HG02588 (cell line): ENCODE measurements around the gene COL4A2.
A peak's percentile ranks its signal among the peaks of the same experiment; 100 is the strongest.

Experiments
- ATAC-seq: cut with Tn5 transposase; IDR thresholded peaks from one replicate; pipeline ENCODE4 v1.9.1; 2021; ENCODE audit warnings: mild to moderate bottlenecking, moderate library complexity; ENCODE audit not compliant: unreplicated experiment

COL4A2 gene

DNA sequence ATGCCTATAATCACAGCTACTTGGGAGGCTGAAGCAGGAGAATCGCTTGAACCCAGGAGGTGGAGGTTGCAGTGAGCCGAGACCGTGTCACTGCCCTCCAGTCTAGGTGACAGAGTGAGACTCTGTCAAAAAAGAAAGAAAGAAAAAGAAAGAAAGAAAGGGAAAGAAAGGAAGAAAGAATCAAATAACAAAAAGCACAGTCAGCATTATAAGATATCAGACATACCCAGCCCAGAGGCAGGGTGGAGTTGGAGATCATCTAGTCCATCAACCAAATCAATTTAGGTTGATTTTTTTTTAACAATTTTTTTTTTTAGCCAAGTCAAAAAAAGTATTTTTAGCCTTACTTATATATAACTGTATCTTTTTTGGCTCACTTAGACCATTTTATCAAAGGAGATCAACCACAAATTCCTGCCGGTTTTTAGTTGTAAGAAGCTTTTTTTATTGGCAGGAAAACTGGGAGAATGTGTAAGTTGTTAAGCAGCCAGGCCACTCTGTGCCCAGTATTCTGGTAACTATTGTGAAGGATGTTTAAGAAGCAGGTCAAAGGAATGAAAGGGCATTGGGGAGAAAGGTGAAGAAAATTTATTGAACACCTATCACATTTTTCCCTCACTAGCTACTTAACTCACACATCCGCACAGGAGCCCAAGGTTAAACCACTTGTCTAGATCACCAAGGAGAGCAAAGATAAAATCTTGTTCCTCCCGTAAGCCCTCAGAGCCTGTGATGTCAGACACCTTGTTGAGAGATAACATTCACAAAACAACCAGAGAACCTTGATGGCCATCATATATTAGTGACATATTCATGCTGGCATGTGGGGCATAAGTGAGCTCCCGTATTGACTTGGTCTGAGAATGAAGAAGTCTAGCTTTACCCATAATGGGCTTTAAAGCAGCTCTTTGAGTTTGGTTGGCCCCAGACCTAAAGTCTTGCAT, 91.8 kb downstream of the COL4A2 start:
- ATAC-seq, result no peak

DNA sequence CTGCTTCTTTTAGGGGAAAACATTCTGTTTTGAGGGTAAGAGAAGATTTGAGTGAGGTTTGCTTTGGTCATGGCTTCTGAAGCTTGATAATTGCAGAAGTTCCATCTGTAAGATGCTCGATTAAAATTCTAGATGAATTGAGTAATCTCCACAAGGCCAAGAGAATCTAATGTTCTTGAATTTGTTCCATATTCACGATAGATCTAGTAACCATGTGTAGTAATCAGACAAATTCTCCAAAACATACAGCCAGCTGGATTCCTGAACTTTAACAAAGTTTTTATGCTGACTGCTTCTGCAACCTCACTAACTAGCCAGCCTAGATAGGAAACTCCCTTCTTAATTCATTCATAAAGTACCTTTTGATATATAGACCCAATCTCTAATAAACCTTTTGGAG, 92.7 kb downstream of the COL4A2 start:
- ATAC-seq, result no peak

DNA sequence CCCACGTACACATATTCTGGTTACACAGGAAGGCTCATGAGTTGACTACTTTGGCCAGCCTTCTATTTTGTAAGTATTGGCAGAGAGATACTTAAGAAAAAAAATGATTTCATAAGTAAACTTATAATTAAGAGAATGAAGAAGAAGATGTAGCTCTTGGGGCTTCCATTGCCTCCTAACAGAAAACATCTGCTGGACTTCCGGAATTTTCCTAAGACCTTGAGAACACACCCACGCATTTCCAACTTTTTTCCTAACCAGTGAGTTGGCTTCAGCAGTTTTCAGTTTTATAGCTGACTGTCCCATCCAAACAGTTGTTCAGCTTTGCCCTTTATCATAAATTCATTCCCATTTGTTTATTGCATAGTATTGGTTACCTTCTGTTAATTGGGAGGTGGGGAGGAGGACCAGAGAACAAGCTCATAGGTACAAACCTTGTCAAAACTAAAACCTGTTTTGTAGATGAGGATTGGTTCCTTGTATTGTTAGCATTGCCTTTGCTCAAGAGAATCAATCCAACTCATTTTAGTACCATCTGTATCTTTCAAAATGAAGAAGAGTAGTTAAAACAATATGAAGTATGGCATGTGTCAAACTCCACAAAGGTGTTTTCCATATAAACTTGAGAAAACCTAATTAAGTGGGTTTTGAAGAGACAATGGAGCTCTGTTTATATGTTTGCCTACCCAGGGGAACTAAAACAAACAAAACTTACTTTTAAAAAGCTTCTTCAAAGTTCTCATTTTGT, 93.9 kb downstream of the COL4A2 start:
- no peak for ATAC-seq

DNA sequence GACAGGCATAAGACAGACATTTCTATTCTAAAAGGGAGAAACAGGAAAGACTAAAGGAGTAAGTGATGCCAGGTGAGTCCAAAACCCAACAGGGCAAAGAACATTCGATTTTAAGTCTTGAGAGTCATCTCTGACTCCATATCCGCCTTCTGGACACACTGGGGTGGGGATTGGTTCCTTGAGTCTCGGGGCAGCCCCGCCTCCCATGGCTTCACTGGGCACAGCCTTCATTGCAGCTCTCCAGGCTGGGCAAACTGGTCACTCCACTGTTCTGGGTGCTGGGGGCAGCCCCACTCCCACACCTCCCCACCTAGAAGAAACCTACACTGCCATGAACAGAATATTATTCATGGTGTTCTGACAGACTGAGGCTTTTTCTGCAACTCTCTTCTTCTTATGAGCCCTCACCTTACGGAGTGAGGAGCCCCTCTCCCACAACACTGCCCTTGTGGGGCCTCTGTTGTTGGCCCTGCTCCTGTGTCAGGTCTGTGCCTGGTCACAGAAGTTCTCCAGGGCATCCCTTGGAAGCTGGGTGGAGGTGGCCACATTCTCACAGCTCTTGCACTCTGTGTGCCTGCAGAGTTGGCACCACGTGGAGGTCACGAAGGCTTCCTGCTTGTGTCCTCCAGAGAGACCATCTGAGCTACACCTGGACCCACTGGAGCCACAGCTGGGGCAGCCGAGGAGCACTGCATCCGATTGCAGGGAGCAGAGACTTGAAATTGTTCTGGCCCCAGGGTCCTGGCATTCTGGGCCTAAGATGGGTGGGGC, 95.4 kb downstream of the COL4A2 start:
- no peak for ATAC-seq

DNA sequence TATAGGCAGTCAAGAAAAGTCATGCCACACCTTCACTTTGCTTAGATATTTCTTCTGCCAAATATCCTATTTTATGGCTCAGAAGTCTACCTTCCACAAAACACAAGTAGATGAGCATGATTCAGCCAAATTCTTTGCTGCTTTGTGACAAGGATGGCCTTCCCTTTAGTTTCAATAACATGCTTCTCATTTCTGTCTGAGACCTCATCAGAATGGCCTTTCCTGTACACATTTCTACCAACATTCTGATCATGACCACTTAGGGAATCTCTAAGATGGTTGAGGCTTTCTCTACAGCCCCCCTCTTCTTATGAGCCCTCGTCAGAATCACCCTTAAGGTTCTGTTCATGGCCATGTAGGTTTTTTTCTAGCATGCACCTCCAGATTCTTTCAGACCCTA, 96.2 kb downstream of the COL4A2 start:
- no peak for ATAC-seq

DNA sequence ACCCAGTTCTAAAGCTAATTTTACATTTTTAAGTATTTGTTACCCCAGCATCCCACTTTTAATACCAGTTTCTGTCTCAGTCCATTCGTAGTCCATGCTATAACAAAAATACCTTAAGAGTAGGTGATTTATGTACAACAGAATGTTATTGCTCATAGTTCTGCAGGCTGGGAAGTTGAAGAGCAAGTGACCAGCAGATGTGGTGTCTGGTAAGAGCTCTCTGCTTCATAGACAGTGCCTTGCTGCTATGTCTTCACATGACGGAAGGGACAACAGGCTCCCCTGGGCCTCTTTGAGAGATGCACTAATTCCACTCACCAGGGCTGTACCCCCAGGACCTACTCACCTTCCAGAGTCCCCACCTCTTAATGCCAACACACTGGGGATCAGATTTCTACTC, 96.6 kb downstream of the COL4A2 start:
- ATAC-seq, result no peak

DNA sequence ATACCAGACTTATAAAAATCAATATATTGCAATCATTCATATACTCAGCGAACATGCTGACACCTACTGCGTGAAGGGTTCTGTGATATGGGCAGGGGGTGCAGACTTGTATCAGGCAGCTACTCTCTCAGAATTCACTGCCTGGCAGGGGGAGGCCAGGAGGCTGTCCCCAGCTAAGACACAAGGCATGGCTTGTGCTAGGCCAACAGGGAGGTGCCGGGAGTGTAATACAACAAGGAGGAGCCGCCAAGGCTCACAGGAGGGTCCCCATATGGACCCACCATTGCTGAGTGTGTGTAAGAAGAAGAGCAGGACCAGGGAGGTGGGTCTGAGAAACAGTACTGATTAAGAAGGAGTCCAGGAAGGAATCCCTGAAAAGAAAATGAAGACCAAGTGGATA, 97.2 kb downstream of the COL4A2 start:
- ATAC-seq, result no peak

DNA sequence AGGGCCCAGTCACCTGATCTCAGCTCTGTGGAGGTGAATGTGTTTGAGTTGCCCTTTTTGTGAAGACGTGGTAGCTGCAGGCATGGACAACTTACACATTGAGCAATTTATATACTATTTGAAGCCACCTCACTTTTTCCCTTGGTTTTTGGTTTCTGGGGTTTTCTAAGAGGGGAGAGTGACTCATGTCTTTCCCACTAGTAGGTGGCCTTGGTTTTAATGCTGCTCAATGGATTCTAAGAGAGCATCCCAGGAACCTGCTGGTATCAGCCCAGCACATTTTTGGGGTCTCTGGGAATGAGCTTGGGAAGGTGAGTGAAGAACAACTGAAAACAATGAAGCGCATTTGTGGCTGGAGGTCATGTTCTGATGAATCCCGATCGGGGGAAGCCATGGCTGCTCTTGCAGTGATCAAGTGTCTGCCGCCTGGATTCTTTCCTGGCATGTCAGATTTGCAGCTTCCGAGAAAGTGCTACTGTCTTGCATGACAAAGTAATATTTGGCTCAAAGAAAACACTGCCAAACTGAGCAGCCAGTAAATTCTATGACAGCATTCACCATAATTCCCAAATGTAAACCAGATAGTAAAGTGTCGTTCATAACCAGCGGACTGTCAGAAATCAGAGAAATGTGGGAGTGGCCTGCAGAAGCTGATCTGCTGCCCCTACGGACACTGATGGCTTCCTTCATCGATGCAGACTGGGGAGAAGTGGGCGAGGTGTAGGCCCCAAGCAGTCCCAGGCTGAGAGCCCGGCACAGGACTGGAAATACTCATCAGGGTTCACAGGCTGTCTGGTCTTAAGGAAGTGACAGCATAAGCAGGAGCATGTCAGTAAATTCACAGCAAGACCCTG, 98.7 kb downstream of the COL4A2 start:
- no peak for ATAC-seq

DNA sequence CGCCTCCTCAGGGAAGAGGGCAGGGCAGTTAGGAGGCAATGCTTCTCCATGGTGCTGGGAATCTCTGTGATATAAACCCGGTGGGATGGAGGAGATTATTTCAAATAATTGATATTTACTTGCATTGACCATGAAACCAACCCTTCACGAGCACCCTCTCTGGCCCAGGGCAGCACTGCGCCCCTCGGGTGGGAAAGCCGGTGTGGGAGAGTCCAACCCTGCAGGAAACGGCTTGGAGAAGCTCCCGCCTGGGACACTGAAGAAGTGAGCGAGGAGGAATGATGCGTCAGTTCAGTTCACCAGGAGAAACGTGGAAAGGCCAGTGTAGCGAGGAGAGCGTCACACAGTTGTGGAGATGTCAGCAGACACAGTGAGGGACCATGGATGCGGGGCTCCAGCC, 99.9 kb downstream of the COL4A2 start:
- ATAC-seq, result no peak

DNA sequence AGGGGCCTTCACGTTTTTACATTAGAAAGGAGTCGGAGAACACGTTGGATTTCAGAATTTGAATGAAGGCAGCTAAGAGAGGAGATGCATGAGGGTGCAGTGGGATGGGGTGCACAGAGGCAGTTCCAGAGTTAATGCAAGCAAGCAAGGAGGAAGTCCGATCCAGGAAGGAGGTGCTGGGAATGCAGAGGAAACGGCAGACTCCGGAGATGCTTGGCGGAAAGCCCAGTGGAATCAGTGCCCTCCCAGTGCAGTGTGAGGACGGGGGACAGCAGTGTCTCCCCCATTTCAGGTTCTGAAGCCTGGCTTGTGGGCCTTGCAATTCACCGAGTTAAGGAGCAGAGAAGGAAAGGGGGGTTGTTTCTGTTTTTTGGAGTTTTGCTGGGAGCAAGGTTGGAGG, 100.4 kb downstream of the COL4A2 start:
- ATAC-seq, result no peak

DNA sequence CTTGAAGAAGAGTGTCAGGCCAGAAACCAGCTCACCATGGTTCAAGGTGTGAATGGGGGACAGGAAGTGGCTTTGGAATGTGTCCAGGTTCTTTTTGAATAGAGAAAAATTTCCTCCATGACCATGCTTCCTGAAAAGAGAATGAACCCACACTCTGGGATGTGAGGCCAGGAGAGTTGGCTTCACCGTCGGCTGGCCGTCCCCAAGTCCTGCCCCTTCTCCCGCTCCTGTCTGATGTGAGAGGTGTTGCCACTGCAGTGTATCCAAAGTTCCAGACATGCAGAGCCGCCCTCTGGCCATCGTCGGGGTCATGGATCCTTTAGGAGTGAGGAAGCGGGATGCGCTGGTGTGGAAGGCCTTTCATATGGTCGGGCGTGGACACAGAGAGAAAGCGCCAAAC, 101.2 kb downstream of the COL4A2 start:
- ATAC-seq, result no peak

DNA sequence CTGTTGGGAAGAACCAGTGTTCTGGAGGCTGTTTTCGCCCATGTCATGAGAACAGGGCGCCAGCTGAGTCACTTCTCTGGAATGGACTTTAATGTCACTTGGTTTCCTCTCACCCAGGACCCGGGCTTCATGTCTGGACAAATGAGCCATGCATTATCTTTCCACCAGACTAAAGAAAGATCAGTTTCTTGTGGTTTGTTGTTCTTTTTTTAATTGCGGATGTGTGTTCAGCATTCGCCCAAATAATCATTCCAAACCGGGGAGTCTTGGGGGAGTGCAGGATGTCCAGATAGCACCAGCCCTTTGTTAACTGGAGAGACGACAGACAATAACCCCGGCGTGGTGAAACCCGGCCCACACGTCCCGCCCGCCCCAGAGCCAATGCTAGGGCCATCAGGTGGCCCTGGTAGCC, 102.5 kb downstream of the COL4A2 start:
- no peak for ATAC-seq

DNA sequence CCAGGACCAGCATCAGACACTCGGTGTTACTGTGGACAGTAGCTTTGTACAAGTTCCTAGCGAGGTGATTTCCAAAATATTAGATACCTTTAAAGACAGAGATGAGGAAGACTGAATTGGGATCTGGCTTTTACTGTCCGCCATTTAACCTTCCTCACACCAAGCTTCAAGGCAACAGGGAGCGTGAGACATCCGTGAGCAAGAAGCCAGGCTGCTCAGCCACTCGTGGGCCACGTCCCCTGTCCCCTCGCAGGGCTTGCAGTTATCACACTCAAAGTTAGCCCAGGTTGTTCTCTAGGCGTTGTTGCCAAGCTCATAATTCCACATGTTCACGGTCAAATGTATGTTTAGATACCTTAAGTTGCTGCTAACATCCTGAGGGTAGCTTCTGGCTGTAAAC, 102.9 kb downstream of the COL4A2 start:
- ATAC-seq, result no peak

DNA sequence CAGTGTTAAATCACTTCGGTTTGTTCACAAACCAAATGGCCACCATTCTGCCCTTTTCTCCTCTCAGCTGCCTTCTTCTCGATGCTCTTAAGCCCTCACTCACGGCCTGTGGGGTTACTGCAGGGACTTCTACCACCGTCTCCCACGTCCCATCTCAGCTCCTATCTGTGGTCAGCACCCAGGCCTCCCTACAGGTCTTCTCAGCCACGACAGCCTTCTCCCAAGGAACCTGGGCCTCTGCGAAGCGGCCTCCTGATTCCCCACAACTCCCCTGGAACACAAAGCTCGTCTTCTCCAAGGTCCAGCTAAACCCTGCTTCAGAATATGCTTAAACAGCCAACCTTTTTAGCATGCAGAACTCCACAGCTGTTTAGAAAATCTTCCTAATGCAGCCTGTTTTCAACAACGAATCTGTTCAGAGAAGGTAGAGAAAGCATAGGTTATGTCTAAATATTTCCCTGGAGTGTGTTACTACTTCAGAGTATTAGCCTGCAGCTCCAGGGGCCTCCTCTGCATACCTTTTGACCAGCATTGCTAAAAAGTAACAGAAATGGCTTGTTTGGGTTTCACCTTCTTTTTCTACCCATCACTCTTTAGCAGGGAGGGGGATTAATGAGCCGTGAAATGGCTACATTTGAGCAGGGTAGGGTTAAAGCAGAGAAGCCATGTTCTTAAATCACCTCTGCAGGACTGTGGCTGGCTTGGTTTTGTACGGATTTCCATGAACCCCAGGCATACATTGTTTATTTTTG, 104.0 kb downstream of the COL4A2 start:
- no peak for ATAC-seq

DNA sequence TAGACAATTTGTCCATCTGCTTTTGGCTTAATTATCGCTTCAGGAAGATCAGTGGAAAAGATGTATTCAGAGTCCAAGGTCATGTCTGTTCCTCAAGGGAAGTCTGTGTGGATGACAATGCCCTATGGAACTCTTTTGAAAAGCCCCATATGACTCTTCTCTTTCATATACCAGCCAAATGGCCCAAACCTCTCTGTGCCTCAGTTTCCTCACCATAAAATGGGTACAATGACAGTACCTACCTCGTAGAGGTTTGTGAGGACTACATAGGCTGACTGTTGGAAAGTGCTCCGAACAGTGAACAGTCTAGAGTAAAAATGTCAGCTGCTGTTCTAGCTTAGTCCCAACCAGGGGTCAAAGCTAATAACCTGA, 104.6 kb downstream of the COL4A2 start:
- no peak for ATAC-seq

DNA sequence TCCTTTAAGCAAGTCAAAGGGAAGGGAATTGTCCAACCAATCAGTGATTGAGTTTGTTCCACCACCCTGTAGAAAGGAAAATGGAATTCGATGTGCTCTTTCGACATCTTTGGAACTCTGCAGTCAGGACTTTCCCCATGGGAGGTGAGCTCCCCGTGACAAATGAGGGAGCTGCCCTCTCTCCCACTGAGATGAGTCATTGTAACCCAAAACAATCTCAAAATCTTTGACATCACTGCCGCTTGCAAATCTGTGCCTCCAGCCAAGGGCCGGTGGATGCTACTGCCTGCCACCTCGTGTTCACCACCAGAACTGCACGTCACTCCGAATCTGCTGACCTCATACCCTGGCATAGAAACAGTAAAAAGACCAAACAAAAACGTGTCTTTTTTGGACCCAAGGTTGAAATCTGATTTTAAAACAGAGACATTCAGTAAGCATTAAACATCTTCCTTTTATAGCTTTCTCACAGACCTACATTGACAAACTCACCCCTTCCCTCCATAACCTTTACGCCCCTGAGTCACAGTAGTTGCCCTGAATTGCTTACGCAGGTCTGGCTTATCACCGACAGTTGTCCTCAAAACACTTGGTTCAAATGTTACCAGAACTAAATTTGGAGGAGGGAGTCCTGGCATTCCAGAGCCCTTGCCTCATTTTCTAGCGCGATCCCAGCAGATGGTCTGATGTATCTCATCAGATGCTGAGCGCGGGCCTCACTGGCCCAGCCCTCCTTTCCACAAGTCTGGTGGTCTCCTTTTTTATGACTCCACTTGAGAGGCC, 105.2 kb downstream of the COL4A2 start:
- ATAC-seq, result peak; percentile 84

DNA sequence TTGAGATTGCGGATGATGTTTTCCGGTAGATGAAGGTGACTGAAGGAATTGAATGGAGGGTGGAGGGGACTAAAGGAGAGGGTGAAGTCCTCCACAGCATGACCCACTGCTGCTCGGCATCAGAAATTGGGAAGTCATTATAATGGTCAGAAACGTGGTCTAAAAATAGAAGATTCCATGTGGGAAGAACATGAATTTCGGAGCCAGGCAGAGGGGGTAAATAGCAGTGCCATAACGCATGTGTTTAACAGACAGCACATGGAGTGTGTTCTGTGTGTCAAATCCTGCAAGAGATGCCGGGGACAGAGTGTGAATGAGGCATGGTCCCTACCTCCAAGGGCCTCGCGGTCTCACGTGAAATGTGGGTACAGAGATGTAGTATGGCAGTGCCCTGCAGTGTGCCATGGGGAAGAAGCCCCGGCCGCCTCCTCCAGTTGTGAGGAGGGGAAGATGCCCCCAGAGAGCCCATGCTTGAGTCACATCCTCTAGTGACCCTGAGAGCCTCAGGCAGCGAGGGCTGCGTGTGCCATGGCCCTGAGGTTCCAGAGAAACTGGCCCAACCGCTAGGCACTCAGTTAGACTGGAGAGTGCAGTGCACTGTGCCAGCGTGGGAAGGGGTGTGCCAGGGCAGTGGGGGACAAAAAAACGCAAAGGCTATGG, 106.1 kb downstream of the COL4A2 start:
- no peak for ATAC-seq

DNA sequence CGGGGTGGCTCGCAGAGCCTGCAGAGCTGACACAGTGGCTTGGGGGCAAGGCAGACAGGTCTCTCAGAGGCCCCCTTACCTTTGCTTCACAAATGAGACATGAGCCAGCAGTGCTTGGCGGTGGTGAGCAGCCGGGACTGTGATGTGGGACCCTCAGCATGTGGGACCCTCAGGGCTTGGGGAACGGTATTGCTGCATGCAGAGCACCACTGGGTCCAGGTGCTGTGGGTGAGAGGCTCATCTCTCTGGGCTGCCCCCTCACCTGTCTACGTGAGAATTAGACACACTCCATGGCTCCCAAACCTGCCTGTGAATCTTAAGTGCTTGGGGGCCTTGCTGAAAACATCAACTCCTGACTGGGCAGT, 106.6 kb downstream of the COL4A2 start:
- ATAC-seq, result no peak

DNA sequence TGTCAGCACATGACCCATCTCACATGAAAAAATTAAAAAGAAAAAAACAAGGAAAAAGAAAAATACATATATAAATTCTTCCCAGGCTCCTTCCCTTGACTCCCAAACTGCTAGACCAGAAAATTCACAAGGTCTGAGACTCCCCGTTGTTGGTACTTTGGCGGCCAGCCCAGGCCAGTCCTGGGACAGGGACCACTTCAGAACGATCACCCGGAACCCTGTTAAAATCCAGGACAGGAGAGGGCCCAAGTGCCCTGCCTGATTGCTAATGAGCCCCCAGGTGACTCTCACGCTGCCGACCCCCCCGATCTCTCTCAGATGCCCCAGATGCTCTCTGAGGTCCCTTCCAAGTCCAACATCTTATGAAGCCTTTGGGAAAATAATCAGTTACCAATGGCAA, 107.2 kb downstream of the COL4A2 start:
- ATAC-seq, result no peak
